Peyer's patch (tissue), 4 donors: ENCODE measurements around the gene INPP5J.

Experiments used
- POLR2A ChIP-seq, 2 donors: fragments of 450-650 bp; IDR thresholded peaks; one replicate each; pipeline ENCODE4 v1.5.1; 2017; ENCODE audit warnings: antibody characterized with exemption in 2 of 2, mild to moderate bottlenecking in 2 of 2, moderate library complexity in 2 of 2
- TF ChIP-seq, protein P1 (sequence below), 6 experiments: fragments of 450-650 bp in 4 of 6; fragments of 200-600 bp in 2 of 6; sonication (generic) in 1 of 6; IDR thresholded peaks; one replicate each; pipeline ENCODE4 v1.5.1; 2017 to 2019; ENCODE audit warnings: antibody characterized with exemption in 6 of 6, mild to moderate bottlenecking in 3 of 6, moderate library complexity in 1 of 6

DNA sequence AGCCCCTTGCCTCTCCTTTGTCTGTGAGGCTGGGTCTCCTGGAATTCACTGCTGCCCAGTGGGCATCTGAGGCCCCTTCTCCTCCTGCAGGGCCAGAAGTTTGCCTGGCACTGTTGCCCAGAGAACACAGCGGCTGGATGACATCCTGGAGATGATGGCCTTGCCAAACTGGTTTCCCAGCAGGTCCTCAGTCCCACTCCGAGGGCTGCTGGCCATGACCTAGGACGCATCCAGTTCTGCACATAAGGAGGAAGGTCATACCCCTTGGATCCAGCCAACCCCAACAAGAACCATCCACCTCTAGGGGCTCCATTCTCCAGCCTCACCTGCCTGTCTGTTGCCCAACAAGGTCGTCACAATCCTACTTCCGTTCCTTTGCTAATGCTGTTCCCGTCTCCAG, 45.1 kb upstream of the INPP5J start:
- TF ChIP-seq, protein P1, sequence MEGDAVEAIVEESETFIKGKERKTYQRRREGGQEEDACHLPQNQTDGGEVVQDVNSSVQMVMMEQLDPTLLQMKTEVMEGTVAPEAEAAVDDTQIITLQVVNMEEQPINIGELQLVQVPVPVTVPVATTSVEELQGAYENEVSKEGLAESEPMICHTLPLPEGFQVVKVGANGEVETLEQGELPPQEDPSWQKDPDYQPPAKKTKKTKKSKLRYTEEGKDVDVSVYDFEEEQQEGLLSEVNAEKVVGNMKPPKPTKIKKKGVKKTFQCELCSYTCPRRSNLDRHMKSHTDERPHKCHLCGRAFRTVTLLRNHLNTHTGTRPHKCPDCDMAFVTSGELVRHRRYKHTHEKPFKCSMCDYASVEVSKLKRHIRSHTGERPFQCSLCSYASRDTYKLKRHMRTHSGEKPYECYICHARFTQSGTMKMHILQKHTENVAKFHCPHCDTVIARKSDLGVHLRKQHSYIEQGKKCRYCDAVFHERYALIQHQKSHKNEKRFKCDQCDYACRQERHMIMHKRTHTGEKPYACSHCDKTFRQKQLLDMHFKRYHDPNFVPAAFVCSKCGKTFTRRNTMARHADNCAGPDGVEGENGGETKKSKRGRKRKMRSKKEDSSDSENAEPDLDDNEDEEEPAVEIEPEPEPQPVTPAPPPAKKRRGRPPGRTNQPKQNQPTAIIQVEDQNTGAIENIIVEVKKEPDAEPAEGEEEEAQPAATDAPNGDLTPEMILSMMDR (IDR thresholded peaks at IDR 0.05) = no peak
- no peak for TF ChIP-seq POLR2A (IDR thresholded peaks at IDR 0.05)
